Measurements from ENCODE around the gene ADAMTS10.
"Not testable (repeated sequence)": the region's sequence is repeated elsewhere in the genome, so short reads cannot be mapped to it uniquely, and the experiment has no call there.

ADAMTS10 gene

GRCh38 chr19:8610041-8610935 is at the start of gene ADAMTS10:
TSS of gene ADAMTS10 (minus strand) at chr19:8610715. CDS start at chr19:8605710, 5,005 bp downstream.
- in situ Hi-C loops (cut with MboI; ENCODE audit: low sequenced_read_pairs), result loop anchor here (25.0 kb wide), 1 partner anchor 477 kb away; the partner anchor contains the start of gene OR1M1

- in situ Hi-C loops (cut with MboI; ENCODE audit: low sequenced_read_pairs), result no loop called here
Measured at GRCh38 chr19:8659905-8660304, 49.4 kb upstream of the ADAMTS10 start.

GRCh38 chr19:8657869-8658268 is 47.4 kb upstream of the ADAMTS10 start:
- in situ Hi-C loops (cut with MboI; ENCODE audit: low sequenced_read_pairs), result no loop called here

GRCh38 chr19:8655340-8655709 is 44.8 kb upstream of the ADAMTS10 start:
- in situ Hi-C loops (cut with MboI; ENCODE audit: low sequenced_read_pairs), result no loop called here

- in situ Hi-C loops (cut with MboI; ENCODE audit: low sequenced_read_pairs), result no loop called here
Measured at GRCh38 chr19:8654591-8655339, 44.2 kb upstream of the ADAMTS10 start.

GRCh38 chr19:8648240-8648639 is 37.7 kb upstream of the ADAMTS10 start:
- in situ Hi-C loops (cut with MboI; ENCODE audit: low sequenced_read_pairs), result loop anchor here (10.0 kb wide), 1 partner anchor 47 kb away; the partner anchor contains the start of gene ACTL9

- in situ Hi-C loops (cut with MboI; ENCODE audit: low sequenced_read_pairs), result loop anchor here (10.0 kb wide), 1 partner anchor 51 kb away; the partner anchor contains the start of gene ACTL9
Measured at GRCh38 chr19:8643860-8644653, 33.5 kb upstream of the ADAMTS10 start.

- in situ Hi-C loops (cut with MboI; ENCODE audit: low sequenced_read_pairs), result loop anchor here (10.0 kb wide), 1 partner anchor 52 kb away; the partner anchor contains the start of gene ACTL9
Measured at GRCh38 chr19:8642561-8642960, 32.0 kb upstream of the ADAMTS10 start.

- in situ Hi-C loops (cut with MboI; ENCODE audit: low sequenced_read_pairs), result loop anchor here (10.0 kb wide), 1 partner anchor 53 kb away; the partner anchor contains the start of gene ACTL9
Measured at GRCh38 chr19:8641908-8642547, 31.5 kb upstream of the ADAMTS10 start.

- in situ Hi-C loops (cut with MboI; ENCODE audit: low sequenced_read_pairs), result loop anchor here (10.0 kb wide), 1 partner anchor 53 kb away; the partner anchor contains the start of gene ACTL9
Measured at GRCh38 chr19:8641221-8641907, 30.8 kb upstream of the ADAMTS10 start.

- in situ Hi-C loops (cut with MboI; ENCODE audit: low sequenced_read_pairs), result loop anchor here (10.0 kb wide), 1 partner anchor 54 kb away; the partner anchor contains the start of gene ACTL9
Measured at GRCh38 chr19:8640402-8641004, 30.0 kb upstream of the ADAMTS10 start.

- in situ Hi-C loops (cut with MboI; ENCODE audit: low sequenced_read_pairs), result loop anchor here (10.0 kb wide), 1 partner anchor 55 kb away; the partner anchor contains the start of gene ACTL9
Measured at GRCh38 chr19:8639821-8640401, 29.4 kb upstream of the ADAMTS10 start.

GRCh38 chr19:8638078-8638619 is 27.6 kb upstream of the ADAMTS10 start:
- in situ Hi-C loops (cut with MboI; ENCODE audit: low sequenced_read_pairs), result no loop called here

- in situ Hi-C loops (cut with MboI; ENCODE audit: low sequenced_read_pairs), result not testable (repeated sequence)
Measured at GRCh38 chr19:8637070-8637469, 26.6 kb upstream of the ADAMTS10 start.

GRCh38 chr19:8635422-8635821 is 24.9 kb upstream of the ADAMTS10 start:
- in situ Hi-C loops (cut with MboI; ENCODE audit: low sequenced_read_pairs), result no loop called here

- in situ Hi-C loops (cut with MboI; ENCODE audit: low sequenced_read_pairs), result no loop called here
Measured at GRCh38 chr19:8631425-8631819, 20.9 kb upstream of the ADAMTS10 start.

- in situ Hi-C loops (cut with MboI; ENCODE audit: low sequenced_read_pairs), result no loop called here
Measured at GRCh38 chr19:8630796-8631424, 20.4 kb upstream of the ADAMTS10 start.

Measured in HL-60/S4 treated with phorbol 12-myristate 13-acetate at 8.2 ng/mL for 4 days and 3 days (cell line).